ENCODE results near the gene AMER2. TPM values are rescaled to one million over a fixed set of nuclear protein-coding genes. Genes with fewer than 3 reads are reported as not detected.

AMER2 gene
- total RNA-seq, 1 experiment from 2014 or later: not detected

DNA sequence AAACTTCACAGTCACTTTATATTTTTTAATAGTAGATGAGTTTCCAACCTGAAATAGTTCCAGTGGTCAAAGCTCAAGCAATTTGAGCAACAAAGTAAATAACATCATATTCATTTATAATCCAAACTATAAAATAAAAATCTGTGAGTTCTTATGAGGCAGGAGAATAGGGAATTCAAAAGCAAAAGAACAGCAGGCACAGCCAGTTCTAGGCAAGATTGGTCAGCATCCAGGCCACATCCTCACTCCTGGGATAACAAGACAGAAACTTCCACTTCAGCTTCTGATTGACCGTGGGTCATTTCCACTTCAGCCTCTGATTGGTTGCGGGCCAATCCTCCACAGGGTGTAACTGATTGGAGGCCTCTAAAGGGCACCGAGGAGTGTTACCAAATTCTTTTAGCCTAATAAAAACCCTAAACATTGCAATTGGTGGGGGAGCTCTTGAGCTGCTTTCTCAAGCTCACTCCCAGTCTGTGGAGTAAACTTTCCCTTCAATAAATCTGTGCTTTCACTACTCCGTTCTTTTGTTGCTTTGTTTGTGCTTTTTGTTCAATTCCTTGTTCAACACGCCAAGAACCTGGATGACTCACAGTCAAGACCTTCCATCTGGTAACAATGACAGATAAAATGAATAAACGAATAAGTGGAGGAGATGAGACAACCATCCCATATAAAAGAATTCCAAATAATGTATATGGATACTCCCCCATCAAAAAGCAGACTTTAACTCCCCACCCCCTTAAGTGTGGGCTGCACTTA, 42.6 kb upstream of the AMER2 start:
- no peaks in the 10 kb centered on the region for H3K9me3 Mint-ChIP-seq (ENCODE audit: low read depth, unreplicated experiment)
- intact Hi-C loops (cut with micrococcal nuclease; ENCODE audit: unreplicated experiment): no loop called here
- no peak for DNase-seq
- no peak overlapping the region for H3K4me3 Mint-ChIP-seq (ENCODE audit: low read depth, unreplicated experiment)
- peaks cover 28% of the 10 kb centered on the region for H3K27me3 Mint-ChIP-seq (ENCODE audit: unreplicated experiment)
- TF ChIP-seq, protein P1, sequence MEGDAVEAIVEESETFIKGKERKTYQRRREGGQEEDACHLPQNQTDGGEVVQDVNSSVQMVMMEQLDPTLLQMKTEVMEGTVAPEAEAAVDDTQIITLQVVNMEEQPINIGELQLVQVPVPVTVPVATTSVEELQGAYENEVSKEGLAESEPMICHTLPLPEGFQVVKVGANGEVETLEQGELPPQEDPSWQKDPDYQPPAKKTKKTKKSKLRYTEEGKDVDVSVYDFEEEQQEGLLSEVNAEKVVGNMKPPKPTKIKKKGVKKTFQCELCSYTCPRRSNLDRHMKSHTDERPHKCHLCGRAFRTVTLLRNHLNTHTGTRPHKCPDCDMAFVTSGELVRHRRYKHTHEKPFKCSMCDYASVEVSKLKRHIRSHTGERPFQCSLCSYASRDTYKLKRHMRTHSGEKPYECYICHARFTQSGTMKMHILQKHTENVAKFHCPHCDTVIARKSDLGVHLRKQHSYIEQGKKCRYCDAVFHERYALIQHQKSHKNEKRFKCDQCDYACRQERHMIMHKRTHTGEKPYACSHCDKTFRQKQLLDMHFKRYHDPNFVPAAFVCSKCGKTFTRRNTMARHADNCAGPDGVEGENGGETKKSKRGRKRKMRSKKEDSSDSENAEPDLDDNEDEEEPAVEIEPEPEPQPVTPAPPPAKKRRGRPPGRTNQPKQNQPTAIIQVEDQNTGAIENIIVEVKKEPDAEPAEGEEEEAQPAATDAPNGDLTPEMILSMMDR (IDR thresholded peaks at IDR 0.05; ENCODE audit: unreplicated experiment): no peak
- H3K27ac Mint-ChIP-seq (ENCODE audit: unreplicated experiment): no peak overlapping the region
- no peaks in the 10 kb centered on the region for H3K36me3 Mint-ChIP-seq (ENCODE audit: insufficient read depth, unreplicated experiment)
- no peaks in the 10 kb centered on the region for H3K4me1 Mint-ChIP-seq (ENCODE audit: low read depth, unreplicated experiment)
- no TSS peak for BruUV-seq (replicated peaks)
- CTCF ChIA-PET: no interaction called here

DNA sequence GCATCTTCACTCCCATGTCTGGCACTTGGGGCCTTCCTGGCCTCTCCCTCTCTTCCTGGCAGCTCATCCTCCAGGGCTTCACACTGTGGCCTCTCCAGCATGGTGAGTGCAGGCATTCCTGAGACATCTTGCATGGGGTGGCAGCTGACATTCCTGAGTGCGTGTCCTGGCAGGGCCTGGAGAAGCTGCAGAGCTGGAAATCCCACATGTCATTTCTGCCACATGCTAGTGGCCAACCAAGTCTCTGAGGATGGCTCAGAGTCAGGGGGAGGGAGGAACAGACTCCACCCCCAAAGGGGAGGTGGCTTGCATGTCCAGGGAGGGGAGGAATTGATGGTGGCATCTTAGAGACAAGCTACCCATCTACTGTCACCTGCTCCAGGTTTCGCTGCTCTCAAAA, 41.6 kb upstream of the AMER2 start:
- no TSS peak for BruUV-seq (replicated peaks)
- no peaks in the 10 kb centered on the region for H3K36me3 Mint-ChIP-seq (ENCODE audit: insufficient read depth, unreplicated experiment)
- CTCF ChIA-PET: interaction anchor here (0.6 kb wide), 1 partner anchor 114 kb away, joined by 4 read pairs; no protein-coding TSS in a partner anchor
- H3K27me3 Mint-ChIP-seq (ENCODE audit: unreplicated experiment): peaks cover 21% of the 10 kb centered on the region
- no peak overlapping the region for H3K4me3 Mint-ChIP-seq (ENCODE audit: low read depth, unreplicated experiment)
- H3K27ac Mint-ChIP-seq (ENCODE audit: unreplicated experiment): no peak overlapping the region
- intact Hi-C loops (cut with micrococcal nuclease; ENCODE audit: unreplicated experiment): no loop called here
- DNase-seq: no peak
- TF ChIP-seq, protein P1 (IDR thresholded peaks at IDR 0.05; ENCODE audit: unreplicated experiment): no peak
- no peaks in the 10 kb centered on the region for H3K4me1 Mint-ChIP-seq (ENCODE audit: low read depth, unreplicated experiment)
- no peaks in the 10 kb centered on the region for H3K9me3 Mint-ChIP-seq (ENCODE audit: low read depth, unreplicated experiment)

DNA sequence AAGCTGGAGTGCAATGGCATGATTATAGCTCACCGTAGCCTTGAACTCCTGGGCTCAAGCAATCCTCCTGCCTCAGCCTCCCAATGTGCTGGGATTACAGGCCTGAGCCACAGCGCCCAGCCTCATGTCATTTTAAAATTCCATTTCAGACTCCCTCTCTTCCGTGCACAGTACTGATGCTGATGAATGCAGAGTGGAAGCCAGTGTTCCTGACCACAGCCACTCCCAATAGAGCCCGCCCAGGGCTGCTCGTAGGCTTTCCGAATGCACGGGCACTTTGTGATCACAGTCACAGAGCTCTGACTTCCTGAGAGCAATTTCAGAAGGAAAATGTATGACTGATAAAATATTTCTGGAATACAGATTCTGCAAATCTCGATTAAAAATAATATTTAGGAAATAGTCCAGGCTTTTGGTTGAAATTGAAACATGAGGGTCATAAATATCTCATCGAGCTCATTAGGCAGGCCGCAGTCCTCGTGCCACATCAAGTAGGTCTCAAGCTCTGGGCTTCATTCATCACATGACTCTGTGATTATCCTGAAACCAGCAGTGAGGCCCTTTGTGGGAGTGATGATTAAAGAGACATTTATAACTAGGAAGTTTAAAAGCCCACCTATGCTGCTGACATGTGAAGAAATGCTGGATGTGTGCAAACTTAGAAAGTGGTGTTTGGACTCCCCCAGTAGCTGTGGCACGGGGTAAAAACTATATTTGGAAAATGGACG, 38.9 kb upstream of the AMER2 start:
- no peaks in the 10 kb centered on the region for H3K9me3 Mint-ChIP-seq (ENCODE audit: low read depth, unreplicated experiment)
- H3K27ac Mint-ChIP-seq (ENCODE audit: unreplicated experiment): no peak overlapping the region
- no peaks in the 10 kb centered on the region for H3K4me1 Mint-ChIP-seq (ENCODE audit: low read depth, unreplicated experiment)
- BruUV-seq (replicated peaks): no TSS peak
- DNase-seq: no peak
- CTCF ChIA-PET: no interaction called here
- H3K36me3 Mint-ChIP-seq (ENCODE audit: insufficient read depth, unreplicated experiment): no peaks in the 10 kb centered on the region
- intact Hi-C loops (cut with micrococcal nuclease; ENCODE audit: unreplicated experiment): no loop called here
- H3K4me3 Mint-ChIP-seq (ENCODE audit: low read depth, unreplicated experiment): no peak overlapping the region
- peaks cover 30% of the 10 kb centered on the region for H3K27me3 Mint-ChIP-seq (ENCODE audit: unreplicated experiment)
- TF ChIP-seq, protein P1 (IDR thresholded peaks at IDR 0.05; ENCODE audit: unreplicated experiment): no peak

DNA sequence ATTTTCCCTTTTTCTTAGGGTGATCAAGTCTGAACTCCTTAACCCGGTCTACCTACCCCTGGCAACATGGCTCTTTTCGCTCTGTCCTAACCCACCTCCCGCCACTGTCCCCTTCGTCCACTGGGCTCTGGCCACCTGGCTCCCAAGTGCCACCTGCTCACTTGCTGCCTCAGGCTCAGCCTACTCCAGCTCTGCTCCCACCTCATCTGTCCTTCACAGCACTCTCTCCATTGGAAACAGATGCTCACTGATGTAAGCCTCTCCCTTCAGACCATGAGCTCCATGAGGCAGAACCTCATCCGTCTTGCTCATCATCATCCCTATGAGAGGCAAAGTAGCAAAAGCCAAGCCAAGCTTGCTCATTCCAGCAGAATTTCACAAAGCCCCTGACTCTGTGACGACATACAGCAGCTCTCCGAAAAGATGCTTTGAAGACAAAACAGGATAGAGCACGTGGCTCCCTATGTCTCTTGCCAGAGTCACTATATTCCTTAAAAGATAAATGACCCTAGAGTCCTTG, 35.3 kb upstream of the AMER2 start:
- no peak for DNase-seq
- CTCF ChIA-PET: no interaction called here
- no TSS peak for BruUV-seq (replicated peaks)
- Mint-ChIP-seq H3K36me3 (ENCODE audit: insufficient read depth, unreplicated experiment) (no peaks in the 10 kb centered on the region), H3K4me3 (ENCODE audit: low read depth, unreplicated experiment) (no peak overlapping the region), H3K27me3 (ENCODE audit: unreplicated experiment) (peaks cover 66% of the 10 kb centered on the region), H3K9me3 (ENCODE audit: low read depth, unreplicated experiment) (no peaks in the 10 kb centered on the region), H3K4me1 (ENCODE audit: low read depth, unreplicated experiment) (no peaks in the 10 kb centered on the region), H3K27ac (ENCODE audit: unreplicated experiment) (no peak overlapping the region)
- intact Hi-C loops (cut with micrococcal nuclease; ENCODE audit: unreplicated experiment): no loop called here
- TF ChIP-seq, protein P1 (IDR thresholded peaks at IDR 0.05; ENCODE audit: unreplicated experiment): no peak

Measured in Calu3 (cell line).